NCI-H510A treated with DMSO at 0.1 percent for 48 hours (cell line): ENCODE data around the gene GALK2.
"Not testable (repeated sequence)": the region's sequence is repeated elsewhere in the genome, so short reads cannot be mapped to it uniquely, and the experiment has no call there.

Experiments
- DNase-seq: peaks from one replicate; lab custom pipeline; 2025; lab: John Stamatoyannopoulos, UW

GALK2 gene

GRCh38 chr15:49339656-49340055 is 169.6 kb downstream of the GALK2 start:
- DNase-seq, result peak; percentile 3

GRCh38 chr15:49343546-49343945 is 173.5 kb downstream of the GALK2 start:
- DNase-seq, result no peak

GRCh38 chr15:49354439-49354838 is 184.4 kb downstream of the GALK2 start:
- DNase-seq, result not testable (repeated sequence)

- no peak for DNase-seq
Measured at GRCh38 chr15:49361370-49361769, 191.3 kb downstream of the GALK2 start.

- DNase-seq, result no peak
Measured at GRCh38 chr15:49366496-49366895, 196.4 kb downstream of the GALK2 start.

GRCh38 chr15:49370782-49371181 is 200.7 kb downstream of the GALK2 start:
- DNase-seq, result no peak

GRCh38 chr15:49372366-49372765 is 202.3 kb downstream of the GALK2 start:
- DNase-seq, result no peak

GRCh38 chr15:49379996-49380395 is 209.9 kb downstream of the GALK2 start:
- DNase-seq, result no peak

- no peak for DNase-seq
Measured at GRCh38 chr15:49380912-49381311, 210.9 kb downstream of the GALK2 start.
